ENCODE results near the gene USP28. TPM values are rescaled to one million over a fixed set of nuclear protein-coding genes. Genes with fewer than 3 reads are reported as not detected.

Gene USP28
- total RNA-seq, 1 donor from 2014 or later = 35.0 TPM

- H3K79me2 ChIP-seq (ENCODE audit: insufficient read depth, low read length) = no peaks in the 10 kb centered on the region
- no peaks in the 10 kb centered on the region for H3K36me3 ChIP-seq (ENCODE audit: insufficient read depth, low read length)
- no peak for DNase-seq (ENCODE audit: low read depth)
- H3K27me3 Mint-ChIP-seq (ENCODE audit: low read depth, unreplicated experiment) = peaks cover 6% of the 10 kb centered on the region
- H3K27ac ChIP-seq (ENCODE audit: low read depth, low read length) = no peak overlapping the region
- no peak for TF ChIP-seq CTCF (IDR thresholded peaks at IDR 0.05; ENCODE audit: insufficient read depth, low read depth, low read length)
- TF ChIP-seq EZH2 (IDR thresholded peaks at IDR 0.05; ENCODE audit: insufficient read depth, low read length) = no peak
- H3K4me1 ChIP-seq (ENCODE audit: insufficient read depth, low read length) = no peaks in the 10 kb centered on the region
- no peaks in the 10 kb centered on the region for H4K20me1 ChIP-seq (ENCODE audit: insufficient read depth, low read length)
- no peak overlapping the region for H2AFZ ChIP-seq (ENCODE audit: low read depth, low read length)
- no peaks in the 10 kb centered on the region for H3K9me3 Mint-ChIP-seq (ENCODE audit: unreplicated experiment)
- H3K27ac Mint-ChIP-seq (ENCODE audit: unreplicated experiment) = no peak overlapping the region
- no peaks in the 10 kb centered on the region for H3K9me3 ChIP-seq (ENCODE audit: insufficient read depth, low read depth, low read length)
- no peaks in the 10 kb centered on the region for H3K36me3 Mint-ChIP-seq (ENCODE audit: low read depth, unreplicated experiment)
- no peak for FAIRE-seq
- H3K4me3 ChIP-seq (ENCODE audit: insufficient read depth, low read depth, low read length) = no peak overlapping the region
- no peak overlapping the region for H3K9ac ChIP-seq (ENCODE audit: low read length)
- peaks cover 11% of the 10 kb centered on the region for H3K4me1 Mint-ChIP-seq (ENCODE audit: low read depth, unreplicated experiment)
- H3K4me3 Mint-ChIP-seq (ENCODE audit: unreplicated experiment) = no peak overlapping the region
- no peak overlapping the region for H3K4me2 ChIP-seq (ENCODE audit: low read length)
- H3K27me3 ChIP-seq (ENCODE audit: insufficient read depth, low read length) = peaks cover 20% of the 10 kb centered on the region
Observed at GRCh38 chr11:113908098-113908497, 32.7 kb upstream of the USP28 start.

GRCh38 chr11:113907681-113908080, 32.3 kb upstream of the USP28 start:
- Histone ChIP-seq H3K9me3 (ENCODE audit: insufficient read depth, low read depth, low read length) (no peaks in the 10 kb centered on the region), H3K9ac (ENCODE audit: low read length) (no peak overlapping the region), H3K27ac (ENCODE audit: low read depth, low read length) (no peak overlapping the region), H4K20me1 (ENCODE audit: insufficient read depth, low read length) (no peaks in the 10 kb centered on the region), H3K79me2 (ENCODE audit: insufficient read depth, low read length) (no peaks in the 10 kb centered on the region), H3K4me2 (ENCODE audit: low read length) (no peak overlapping the region), H3K4me1 (ENCODE audit: insufficient read depth, low read length) (no peaks in the 10 kb centered on the region), H2AFZ (ENCODE audit: low read depth, low read length) (no peak overlapping the region), H3K4me3 (ENCODE audit: insufficient read depth, low read depth, low read length) (no peak overlapping the region), H3K36me3 (ENCODE audit: insufficient read depth, low read length) (no peaks in the 10 kb centered on the region), H3K27me3 (ENCODE audit: insufficient read depth, low read length) (peaks cover 20% of the 10 kb centered on the region)
- no peaks in the 10 kb centered on the region for H3K36me3 Mint-ChIP-seq (ENCODE audit: low read depth, unreplicated experiment)
- no peaks in the 10 kb centered on the region for H3K9me3 Mint-ChIP-seq (ENCODE audit: unreplicated experiment)
- peaks cover 6% of the 10 kb centered on the region for H3K27me3 Mint-ChIP-seq (ENCODE audit: low read depth, unreplicated experiment)
- peaks cover 11% of the 10 kb centered on the region for H3K4me1 Mint-ChIP-seq (ENCODE audit: low read depth, unreplicated experiment)
- FAIRE-seq (no peak), DNase-seq (ENCODE audit: low read depth) (no peak)
- H3K4me3 Mint-ChIP-seq (ENCODE audit: unreplicated experiment) = no peak overlapping the region
- no peak for TF ChIP-seq CTCF (IDR thresholded peaks at IDR 0.05; ENCODE audit: insufficient read depth, low read depth, low read length)
- TF ChIP-seq EZH2 (IDR thresholded peaks at IDR 0.05; ENCODE audit: insufficient read depth, low read length) = no peak
- H3K27ac Mint-ChIP-seq (ENCODE audit: unreplicated experiment) = no peak overlapping the region

GRCh38 chr11:113907152-113907551, 31.8 kb upstream of the USP28 start:
- no peak for TF ChIP-seq CTCF (IDR thresholded peaks at IDR 0.05; ENCODE audit: insufficient read depth, low read depth, low read length)
- no peak for TF ChIP-seq EZH2 (IDR thresholded peaks at IDR 0.05; ENCODE audit: insufficient read depth, low read length)
- no peak overlapping the region for H3K4me3 ChIP-seq (ENCODE audit: insufficient read depth, low read depth, low read length)
- FAIRE-seq (no peak), DNase-seq (ENCODE audit: low read depth) (no peak)
- no peaks in the 10 kb centered on the region for H3K4me1 ChIP-seq (ENCODE audit: insufficient read depth, low read length)
- peaks cover 6% of the 10 kb centered on the region for H3K27me3 Mint-ChIP-seq (ENCODE audit: low read depth, unreplicated experiment)
- peaks cover 11% of the 10 kb centered on the region for H3K4me1 Mint-ChIP-seq (ENCODE audit: low read depth, unreplicated experiment)
- H3K4me3 Mint-ChIP-seq (ENCODE audit: unreplicated experiment) = no peak overlapping the region
- no peaks in the 10 kb centered on the region for H3K79me2 ChIP-seq (ENCODE audit: insufficient read depth, low read length)
- no peak overlapping the region for H3K27ac Mint-ChIP-seq (ENCODE audit: unreplicated experiment)
- H3K9me3 Mint-ChIP-seq (ENCODE audit: unreplicated experiment) = no peaks in the 10 kb centered on the region
- H3K36me3 ChIP-seq (ENCODE audit: insufficient read depth, low read length) = no peaks in the 10 kb centered on the region
- no peaks in the 10 kb centered on the region for H4K20me1 ChIP-seq (ENCODE audit: insufficient read depth, low read length)
- peaks cover 20% of the 10 kb centered on the region for H3K27me3 ChIP-seq (ENCODE audit: insufficient read depth, low read length)
- H3K36me3 Mint-ChIP-seq (ENCODE audit: low read depth, unreplicated experiment) = no peaks in the 10 kb centered on the region
- H3K9me3 ChIP-seq (ENCODE audit: insufficient read depth, low read depth, low read length) = no peaks in the 10 kb centered on the region
- no peak overlapping the region for H2AFZ ChIP-seq (ENCODE audit: low read depth, low read length)
- no peak overlapping the region for H3K27ac ChIP-seq (ENCODE audit: low read depth, low read length)
- no peak overlapping the region for H3K4me2 ChIP-seq (ENCODE audit: low read length)
- no peak overlapping the region for H3K9ac ChIP-seq (ENCODE audit: low read length)
